CD4-positive, alpha-beta T cell treated with Interleukin-4 for 1 hour (primary cell): ENCODE data around the gene DOCK10.

Source experiments
- DNase-seq, 2 donors: peaks; one replicate each; pipeline ENCODE4 v3.0.0-alpha.2; 2020 to 2022

The DOCK10 gene

GRCh38 chr2:225009768-225010167 is 32.5 kb downstream of the DOCK10 start:
- DNase-seq, result no peak

GRCh38 chr2:225008935-225009334 is 33.3 kb downstream of the DOCK10 start:
- DNase-seq, result no peak

- DNase-seq, result no peak
Measured at GRCh38 chr2:225008179-225008856, 34.0 kb downstream of the DOCK10 start.

GRCh38 chr2:225006730-225007129 is 35.5 kb downstream of the DOCK10 start:
- no peak for DNase-seq

GRCh38 chr2:225004597-225004996 is 37.7 kb downstream of the DOCK10 start:
- no peak for DNase-seq

- peak; percentile 39 to 61 for DNase-seq
Measured at GRCh38 chr2:225002656-225003045, 39.6 kb downstream of the DOCK10 start.

GRCh38 chr2:225002039-225002655 is 40.1 kb downstream of the DOCK10 start:
- peak; percentile 75 to 80 for DNase-seq

GRCh38 chr2:224999754-225000153 is 42.5 kb downstream of the DOCK10 start:
- no peak for DNase-seq

- DNase-seq, result no peak
Measured at GRCh38 chr2:224999321-224999720, 42.9 kb downstream of the DOCK10 start.

GRCh38 chr2:224997802-224998201 is 44.5 kb downstream of the DOCK10 start:
- DNase-seq, result no peak

- DNase-seq, result no peak
Measured at GRCh38 chr2:224995419-224995818, 46.8 kb downstream of the DOCK10 start.

GRCh38 chr2:224994242-224994823 is 47.9 kb downstream of the DOCK10 start:
- DNase-seq, result no peak

- DNase-seq, result no peak
Measured at GRCh38 chr2:224990710-224991109, 51.6 kb downstream of the DOCK10 start.

GRCh38 chr2:224987733-224988132 is 54.5 kb downstream of the DOCK10 start:
- no peak for DNase-seq

- DNase-seq, result peak; percentile 27 to 57
Measured at GRCh38 chr2:224986477-224986876, 55.8 kb downstream of the DOCK10 start.

- DNase-seq, result no peak
Measured at GRCh38 chr2:224984637-224985036, 57.6 kb downstream of the DOCK10 start.

- no peak for DNase-seq
Measured at GRCh38 chr2:224983712-224984554, 58.3 kb downstream of the DOCK10 start.

- peak; percentile 48 to 60 for DNase-seq
Measured at GRCh38 chr2:224982910-224983711, 59.2 kb downstream of the DOCK10 start.

GRCh38 chr2:224982226-224982625 is 60.0 kb downstream of the DOCK10 start:
- DNase-seq, result no peak

- no peak for DNase-seq
Measured at GRCh38 chr2:224976629-224977525, 65.4 kb downstream of the DOCK10 start.

GRCh38 chr2:224975761-224976160 is 66.5 kb downstream of the DOCK10 start:
- no peak for DNase-seq
